A549 (cell line): ENCODE results near the gene SYT13. TPM values are rescaled to one million over a fixed set of nuclear protein-coding genes. Genes with fewer than 3 reads are reported as not detected.

Experiments
- ATAC-seq, 2 experiments: fragments of 200-7000 bp in 1 of 2; fragments of >200 bp in 1 of 2; cut with Nextera tagmentation in 1 of 2; cut with Tn5 transposase in 1 of 2; 3 replicates each; pipeline versions ENCODE4 v1.8.0 to v1.9.1; 2018 to 2020; ENCODE audit warnings: mild to moderate bottlenecking in 1 of 2, moderate library complexity in 1 of 2
- CTCF ChIA-PET: fragments of 300-600 bp; sonication (Branson Sonifier 250); formaldehyde crosslinking; extraction: SDS; loops from one replicate; lab custom pipeline; 2021; ENCODE audit warnings: antibody characterized with exemption, inconsistent platforms; lab: Yijun Ruan, JAX
- POLR2A ChIA-PET: fragments of 350-600 bp; formaldehyde crosslinking; extraction: SDS; loops from one replicate; lab custom pipeline; 2021; ENCODE audit warnings: antibody characterized with exemption, inconsistent platforms; lab: Yijun Ruan, JAX
- DNase-seq, 2 experiments: peaks; one replicate each; pipeline versions ENCODE4 v3.0.0 to v3.0.0-alpha.2; 2011 to 2016; ENCODE audit warnings: low read depth in 1 of 2, low spot score in 1 of 2
- FAIRE-seq: peaks from 2 replicates; lab custom pipeline; 2011; peaks lifted over from hg19 to GRCh38; lab: Jason Lieb, UNC
- H3K27ac ChIP-seq, 2 experiments: fragments of >200 bp; sonication (Bioruptor Twin); formaldehyde crosslinking; 3 replicates each; pipeline ENCODE4 v1.5.1; 2016 to 2017
- H3K4me1 ChIP-seq: fragments of >200 bp; sonication (Bioruptor Twin); formaldehyde crosslinking; 3 replicates; pipeline ENCODE4 v1.6.1; 2016
- H3K4me2 ChIP-seq: fragments of >200 bp; sonication (Bioruptor Twin); formaldehyde crosslinking; 3 replicates; pipeline ENCODE4 v1.6.1; 2016
- H3K4me3 ChIP-seq: fragments of >200 bp; sonication (Bioruptor Twin); formaldehyde crosslinking; 3 replicates; pipeline ENCODE4 v1.5.1; 2016
- H3K9me3 ChIP-seq: fragments of >200 bp; sonication (Bioruptor Twin); formaldehyde crosslinking; 3 replicates; pipeline ENCODE4 v1.6.1; 2016
- CBX2 ChIP-seq: fragments of 200-600 bp; sonication (generic); IDR thresholded peaks from 2 replicates; pipeline ENCODE4 v1.6.1; 2016; ENCODE audit warnings: low read depth, mild to moderate bottlenecking, borderline replicate concordance
- CBX8 ChIP-seq: fragments of 200-600 bp; sonication (generic); IDR thresholded peaks from 2 replicates; pipeline ENCODE4 v1.6.1; 2016
- CEBPB ChIP-seq, 2 experiments: fragments of >200 bp in 1 of 2; sonication (Bioruptor Twin) in 1 of 2; formaldehyde crosslinking in 1 of 2; IDR thresholded peaks; 2 replicates each; pipeline ENCODE4 v1.6.1; 2012 to 2016
- CHD2 ChIP-seq: fragments of 150-350 bp; IDR thresholded peaks from 2 replicates; pipeline ENCODE4 v1.6.1; 2014; ENCODE audit warnings: low read length; ENCODE audit not compliant: partially characterized antibody
- FOSL2 ChIP-seq, 2 experiments: fragments of 450-650 bp in 1 of 2; fragments of >200 bp in 1 of 2; sonication (Bioruptor Twin) in 1 of 2; formaldehyde crosslinking; IDR thresholded peaks; 2 replicates each; pipeline versions ENCODE4 v1.5.0 to v1.6.1; 2016 to 2020; ENCODE audit warnings: mild to moderate bottlenecking in 1 of 2, moderate library complexity in 1 of 2
- FOXS1 ChIP-seq: fragments of 250-450 bp; sonication (Bioruptor Pico); IDR thresholded peaks from 2 replicates; pipeline ENCODE4 v1.5.0; 2020; ENCODE audit warnings: mild to moderate bottlenecking, moderate library complexity
- HEYL ChIP-seq: fragments of 250-450 bp; sonication (Bioruptor Pico); IDR thresholded peaks from 2 replicates; pipeline ENCODE4 v1.8.0; 2021; ENCODE audit warnings: mild to moderate bottlenecking, moderate library complexity
- HOXB5 ChIP-seq: fragments of 250-450 bp; sonication (Bioruptor Pico); IDR thresholded peaks from 2 replicates; pipeline ENCODE4 v1.5.0; 2020; ENCODE audit warnings: mild to moderate bottlenecking, moderate library complexity
- KDM1A ChIP-seq: fragments of 200-600 bp; sonication (generic); IDR thresholded peaks from 2 replicates; pipeline ENCODE4 v1.6.1; 2016; ENCODE audit warnings: low read depth, mild to moderate bottlenecking
- MAZ ChIP-seq: fragments of 150-350 bp; IDR thresholded peaks from 2 replicates; pipeline ENCODE4 v1.6.1; 2014; ENCODE audit warnings: antibody characterized with exemption, low read depth, low read length, borderline replicate concordance
- NFE2L2 ChIP-seq: fragments of 150-350 bp; conservative IDR thresholded peaks from 2 replicates; pipeline ENCODE4 v1.6.1; 2014; ENCODE audit warnings: low read length
- NPAS2 ChIP-seq: fragments of 250-450 bp; sonication (Bioruptor Pico); IDR thresholded peaks from 2 replicates; pipeline ENCODE4 v1.8.0; 2022; ENCODE audit warnings: mild to moderate bottlenecking, moderate library complexity, borderline replicate concordance
- RARB ChIP-seq: fragments of 250-450 bp; sonication (Bioruptor Pico); IDR thresholded peaks from 2 replicates; pipeline ENCODE4 v1.8.0; 2021; ENCODE audit warnings: mild to moderate bottlenecking, moderate library complexity
- RFX5 ChIP-seq: fragments of 450-650 bp; IDR thresholded peaks from 2 replicates; pipeline ENCODE4 v1.7.1; 2014; ENCODE audit warnings: antibody characterized with exemption, mild to moderate bottlenecking, moderate library complexity
- RNF2 ChIP-seq: fragments of 200-600 bp; sonication (generic); IDR thresholded peaks from 2 replicates; pipeline ENCODE4 v1.6.1; 2016; ENCODE audit warnings: low read depth, mild to moderate bottlenecking, antibody characterized with exemption, moderate library complexity, borderline replicate concordance
- TFCP2L1 ChIP-seq: fragments of 250-450 bp; sonication (Bioruptor Pico); IDR thresholded peaks from 2 replicates; pipeline ENCODE4 v1.5.0; 2021; ENCODE audit warnings: mild to moderate bottlenecking
- WGBS: methylation state at CpG from one replicate; pipeline ENCODE4 v1.1.6; 2017; ENCODE audit errors: missing lambda C conversion rate; 5-methylcytosine and 5-hydroxymethylcytosine counted together
- polyA plus RNA-seq, 4 experiments: library from polyadenylated mRNA; depleted of rRNA in 3 of 4; stranded (reverse); fragments of >200 nt; fragmentation: RNase III in 1 of 4; extraction: RNeasy Plus Mini Kit Qiagen cat#74134 plus additional on column Dnase treatment in 1 of 4; gene quantifications; 2 replicates in 3 of 4; 3 replicates in 1 of 4; pipeline ENCODE4 v1.2.3, GENCODE V29; 2011 to 2017
- TF ChIP-seq, protein P1 (sequence below): fragments of 250-450 bp; sonication (Bioruptor Pico); IDR thresholded peaks from 2 replicates; pipeline ENCODE4 v1.5.0; 2020; ENCODE audit warnings: low read depth, mild to moderate bottlenecking, moderate library complexity
- TF ChIP-seq, protein P2 (sequence below): fragments of >200 bp; sonication (Bioruptor Twin); formaldehyde crosslinking; IDR thresholded peaks from 2 replicates; pipeline ENCODE4 v1.6.1; 2016
- TF ChIP-seq, protein P3 (sequence below): IDR thresholded peaks from 2 replicates; pipeline ENCODE4 v1.6.1; 2012; ENCODE audit warnings: low read depth, borderline replicate concordance
- TF ChIP-seq, protein P4 (sequence below): IDR thresholded peaks from 2 replicates; pipeline ENCODE4 v1.6.1; 2012
- TF ChIP-seq, protein P5 (sequence below): fragments of 450-650 bp; IDR thresholded peaks from 2 replicates; pipeline ENCODE4 v1.6.1; 2014; ENCODE audit warnings: antibody characterized with exemption

Gene SYT13
- polyA plus RNA-seq, 2 of the 4 experiments (the other 2 are of a cell fraction): 8.1 to 12.9 TPM

DNA sequence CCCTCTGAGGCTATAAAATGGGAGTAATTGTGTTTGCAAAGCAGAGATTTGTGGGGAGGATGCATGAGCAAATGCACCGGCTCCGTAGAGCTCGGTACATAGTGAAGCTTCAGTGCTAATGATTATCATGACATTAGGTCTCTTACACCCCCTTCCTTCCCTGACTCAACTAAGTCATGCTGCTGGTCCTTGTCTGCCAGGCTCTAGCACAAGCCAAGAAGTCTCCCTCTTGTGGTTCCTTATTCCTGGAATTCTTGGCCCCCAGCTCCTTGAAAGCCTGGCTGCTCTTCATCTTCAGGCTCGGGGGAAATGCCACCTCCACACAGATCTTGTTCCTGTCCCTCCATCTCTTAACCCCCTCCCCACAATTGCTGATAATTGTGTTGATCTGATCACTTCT, 45.7 kb upstream of the SYT13 start:
- 41% methylated on average over 4 of the region's 4 CpGs for WGBS
- no peak for FAIRE-seq
- Histone ChIP-seq H3K27ac (no peak overlapping the region), H3K4me1 (no peaks in the 10 kb centered on the region; the same call in 2 of the 3 replicates), H3K9me3 (peaks cover 5% of the 10 kb centered on the region; the same call in 2 of the 3 replicates), H3K4me3 (no peak overlapping the region), H3K4me2 (peak overlapping the region; percentile 48)
- DNase-seq: no peak
- ChIA-PET CTCF (interaction anchor here (0.7 to 12.8 kb wide), 31 partner anchors 8 to 438 kb away, joined by 3 to 320 read pairs (median 6); no protein-coding TSS in a partner anchor), POLR2A (no interaction called here)
- peak in 1 of 2 experiments; percentile 17; a peak in 2 of 6 replicates for ATAC-seq
- TF ChIP-seq CBX2: no peak
- TF ChIP-seq NFE2L2: no peak
- no peak for TF ChIP-seq RNF2
- TF ChIP-seq KDM1A: no peak
- TF ChIP-seq MAZ: no peak
- no peak for TF ChIP-seq HOXB5 (CRISPR knock-in tag)
- TF ChIP-seq FOSL2 (IDR thresholded peaks at IDR 0.05): no peak
- TF ChIP-seq FOSL2 (CRISPR knock-in tag; IDR thresholded peaks at IDR 0.05): no peak
- TF ChIP-seq, protein P1, sequence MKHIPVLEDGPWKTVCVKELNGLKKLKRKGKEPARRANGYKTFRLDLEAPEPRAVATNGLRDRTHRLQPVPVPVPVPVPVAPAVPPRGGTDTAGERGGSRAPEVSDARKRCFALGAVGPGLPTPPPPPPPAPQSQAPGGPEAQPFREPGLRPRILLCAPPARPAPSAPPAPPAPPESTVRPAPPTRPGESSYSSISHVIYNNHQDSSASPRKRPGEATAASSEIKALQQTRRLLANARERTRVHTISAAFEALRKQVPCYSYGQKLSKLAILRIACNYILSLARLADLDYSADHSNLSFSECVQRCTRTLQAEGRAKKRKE: no peak
- no peak for TF ChIP-seq RARB (CRISPR knock-in tag)
- no peak for TF ChIP-seq CBX8
- TF ChIP-seq RFX5: no peak

DNA sequence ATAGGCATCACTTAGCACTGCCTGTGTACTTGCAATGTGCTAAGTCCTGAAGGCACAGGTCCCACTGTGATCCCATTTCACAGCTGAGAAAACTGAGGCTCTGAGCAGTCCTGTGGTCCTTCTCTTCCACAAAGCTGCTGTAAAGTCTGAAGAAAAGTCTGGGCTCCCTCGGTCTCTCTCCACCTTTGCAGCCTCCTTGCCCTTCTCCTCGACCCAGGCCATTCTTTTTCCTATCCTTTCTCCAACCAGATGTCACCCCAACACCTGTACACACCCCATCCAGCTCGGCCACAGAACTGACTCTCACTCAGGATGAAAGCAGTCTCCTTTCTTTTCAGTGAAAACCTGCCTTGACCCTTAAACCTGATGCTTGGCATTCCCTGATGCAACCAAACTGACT, 42.6 kb upstream of the SYT13 start:
- ChIA-PET CTCF (interaction anchor here (1.0 to 11.4 kb wide), 8 partner anchors 10 to 393 kb away, joined by 3 to 320 read pairs (median 4); no protein-coding TSS in a partner anchor), POLR2A (no interaction called here)
- Histone ChIP-seq H3K9me3 (peaks cover 17% of the 10 kb centered on the region; the same call in 2 of the 3 replicates), H3K27ac (no peak overlapping the region), H3K4me2 (no peak overlapping the region), H3K4me3 (no peak overlapping the region)
- no peak for DNase-seq
- no peak for FAIRE-seq
- WGBS: 0% methylated on average over 3 of the region's 3 CpGs
- TF ChIP-seq, protein P2, sequence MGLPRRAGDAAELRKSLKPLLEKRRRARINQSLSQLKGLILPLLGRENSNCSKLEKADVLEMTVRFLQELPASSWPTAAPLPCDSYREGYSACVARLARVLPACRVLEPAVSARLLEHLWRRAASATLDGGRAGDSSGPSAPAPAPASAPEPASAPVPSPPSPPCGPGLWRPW: no peak
- TF ChIP-seq MAZ: no peak
- no peak for TF ChIP-seq CHD2
- no peak for TF ChIP-seq CBX8
- TF ChIP-seq NPAS2 (CRISPR knock-in tag): no peak
- TF ChIP-seq, protein P3, sequence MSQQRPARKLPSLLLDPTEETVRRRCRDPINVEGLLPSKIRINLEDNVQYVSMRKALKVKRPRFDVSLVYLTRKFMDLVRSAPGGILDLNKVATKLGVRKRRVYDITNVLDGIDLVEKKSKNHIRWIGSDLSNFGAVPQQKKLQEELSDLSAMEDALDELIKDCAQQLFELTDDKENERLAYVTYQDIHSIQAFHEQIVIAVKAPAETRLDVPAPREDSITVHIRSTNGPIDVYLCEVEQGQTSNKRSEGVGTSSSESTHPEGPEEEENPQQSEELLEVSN: no peak
- TF ChIP-seq, protein P4, sequence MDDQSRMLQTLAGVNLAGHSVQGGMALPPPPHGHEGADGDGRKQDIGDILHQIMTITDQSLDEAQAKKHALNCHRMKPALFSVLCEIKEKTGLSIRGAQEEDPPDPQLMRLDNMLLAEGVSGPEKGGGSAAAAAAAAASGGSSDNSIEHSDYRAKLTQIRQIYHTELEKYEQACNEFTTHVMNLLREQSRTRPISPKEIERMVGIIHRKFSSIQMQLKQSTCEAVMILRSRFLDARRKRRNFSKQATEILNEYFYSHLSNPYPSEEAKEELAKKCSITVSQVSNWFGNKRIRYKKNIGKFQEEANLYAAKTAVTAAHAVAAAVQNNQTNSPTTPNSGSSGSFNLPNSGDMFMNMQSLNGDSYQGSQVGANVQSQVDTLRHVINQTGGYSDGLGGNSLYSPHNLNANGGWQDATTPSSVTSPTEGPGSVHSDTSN: no peak
- TF ChIP-seq, all 56 proteins: peak for 0
- H3K4me1 ChIP-seq: no peaks in the 10 kb centered on the region; the same call in 2 of the 3 replicates
- ATAC-seq: no peak

DNA sequence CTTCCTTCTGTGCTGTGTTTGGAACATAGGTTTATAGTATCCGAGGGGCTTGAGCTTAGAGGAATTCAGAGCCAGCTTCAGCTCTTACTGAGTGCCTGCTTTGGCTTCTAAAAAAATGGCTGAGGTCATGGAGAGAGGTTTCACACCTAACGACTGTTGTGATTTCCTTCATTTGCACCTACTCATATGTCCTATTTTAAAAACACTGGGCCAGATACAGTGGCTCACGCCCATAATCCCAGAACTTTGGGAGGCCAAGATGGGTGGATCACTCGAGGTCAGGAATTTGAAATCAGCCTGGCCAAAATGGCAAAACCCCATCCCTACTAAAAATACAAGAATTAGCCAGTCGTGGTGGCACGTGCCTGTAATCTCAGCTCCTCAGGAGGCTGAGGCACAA, 38.3 kb upstream of the SYT13 start:
- ATAC-seq: no peak
- H3K4me3 ChIP-seq: no peak overlapping the region
- no peak for FAIRE-seq
- WGBS: 17% methylated on average over 6 of the region's 6 CpGs
- H3K27ac ChIP-seq: no peak overlapping the region
- CTCF ChIA-PET: interaction anchor here (1.1 to 1.7 kb wide), 6 partner anchors 18 to 447 kb away, joined by 3 to 5 read pairs (median 4); no protein-coding TSS in a partner anchor
- DNase-seq: no peak
- no peaks in the 10 kb centered on the region for H3K4me1 ChIP-seq
- no peak overlapping the region for H3K4me2 ChIP-seq
- POLR2A ChIA-PET: no interaction called here
- TF ChIP-seq, protein P5, sequence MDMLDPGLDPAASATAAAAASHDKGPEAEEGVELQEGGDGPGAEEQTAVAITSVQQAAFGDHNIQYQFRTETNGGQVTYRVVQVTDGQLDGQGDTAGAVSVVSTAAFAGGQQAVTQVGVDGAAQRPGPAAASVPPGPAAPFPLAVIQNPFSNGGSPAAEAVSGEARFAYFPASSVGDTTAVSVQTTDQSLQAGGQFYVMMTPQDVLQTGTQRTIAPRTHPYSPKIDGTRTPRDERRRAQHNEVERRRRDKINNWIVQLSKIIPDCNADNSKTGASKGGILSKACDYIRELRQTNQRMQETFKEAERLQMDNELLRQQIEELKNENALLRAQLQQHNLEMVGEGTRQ: no peak
- TF ChIP-seq TFCP2L1 (CRISPR knock-in tag) (no peak), FOXS1 (CRISPR knock-in tag) (no peak), HEYL (no peak), CEBPB (IDR thresholded peaks at IDR 0.05) (no peak)
- H3K9me3 ChIP-seq: peaks cover 17% of the 10 kb centered on the region; the same call in 2 of the 3 replicates
